Muscle layer of duodenum (tissue), 2 donors: ENCODE results near the gene CKS1B.

Experiments used
- H3K27ac ChIP-seq: one replicate; pipeline ENCODE4 v1.7.0; 2013; ENCODE audit warnings: mild to moderate bottlenecking, low read length
- H3K27me3 ChIP-seq: one replicate; pipeline ENCODE4 v1.7.0; 2013; ENCODE audit warnings: low read depth, mild to moderate bottlenecking, control low read depth, low read length
- H3K36me3 ChIP-seq, 2 donors: one replicate each; pipeline ENCODE4 v1.7.0; 2013; ENCODE audit warnings: low read length in 2 of 2, control low read depth in 1 of 2, mild to moderate bottlenecking in 1 of 2; ENCODE audit not compliant: insufficient read depth in 2 of 2, control insufficient read depth in 1 of 2
- H3K4me1 ChIP-seq, 2 donors: one replicate each; pipeline ENCODE4 v1.7.0; 2013; ENCODE audit warnings: low read length in 2 of 2, mild to moderate bottlenecking in 2 of 2, control low read depth in 1 of 2, moderate library complexity in 1 of 2; ENCODE audit not compliant: insufficient read depth in 2 of 2, control insufficient read depth in 1 of 2
- H3K4me3 ChIP-seq, 2 donors: one replicate each; pipeline ENCODE4 v1.7.0; 2013; ENCODE audit warnings: low read length in 2 of 2, low read depth in 1 of 2, mild to moderate bottlenecking in 1 of 2
- H3K9me3 ChIP-seq, 2 donors: one replicate each; pipeline ENCODE4 v1.7.0; 2013; ENCODE audit warnings: low read length in 2 of 2, control low read depth in 1 of 2, mild to moderate bottlenecking in 1 of 2; ENCODE audit not compliant: control insufficient read depth in 1 of 2
- donor health status: healthy.

The CKS1B gene

DNA sequence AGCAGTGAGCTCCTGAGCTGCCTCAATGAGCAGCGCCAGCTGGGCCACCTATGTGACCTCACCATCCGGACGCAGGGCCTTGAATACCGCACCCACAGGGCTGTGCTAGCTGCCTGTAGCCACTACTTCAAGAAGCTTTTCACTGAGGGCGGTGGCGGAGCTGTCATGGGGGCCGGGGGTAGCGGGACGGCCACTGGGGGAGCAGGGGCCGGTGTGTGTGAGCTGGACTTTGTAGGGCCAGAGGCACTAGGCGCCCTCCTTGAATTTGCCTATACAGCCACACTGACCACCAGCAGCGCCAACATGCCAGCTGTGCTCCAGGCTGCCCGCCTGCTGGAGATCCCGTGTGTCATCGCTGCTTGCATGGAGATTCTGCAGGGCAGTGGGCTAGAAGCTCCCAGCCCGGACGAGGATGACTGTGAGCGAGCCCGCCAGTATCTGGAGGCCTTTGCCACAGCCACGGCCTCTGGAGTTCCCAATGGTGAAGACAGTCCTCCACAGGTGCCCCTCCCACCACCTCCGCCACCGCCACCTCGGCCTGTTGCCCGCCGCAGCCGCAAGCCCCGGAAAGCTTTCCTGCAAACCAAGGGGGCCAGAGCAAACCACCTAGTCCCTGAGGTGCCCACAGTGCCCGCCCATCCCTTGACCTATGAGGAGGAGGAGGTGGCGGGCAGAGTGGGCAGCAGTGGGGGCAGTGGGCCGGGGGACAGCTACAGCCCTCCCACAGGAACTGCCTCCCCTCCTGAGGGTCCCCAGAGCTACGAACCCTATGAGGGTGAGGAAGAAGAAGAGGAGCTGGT is 40.4 kb downstream of the CKS1B start:
- no peak overlapping the region for H3K4me3 ChIP-seq
- H3K27me3 ChIP-seq: no peaks in the 10 kb centered on the region
- peaks cover 4 to 23% of the 10 kb centered on the region in 2 donors for H3K36me3 ChIP-seq
- no peaks in the 10 kb centered on the region for H3K9me3 ChIP-seq
- no peak overlapping the region for H3K27ac ChIP-seq
- H3K4me1 ChIP-seq: peaks cover 22 to 40% of the 10 kb centered on the region in 2 donors

DNA sequence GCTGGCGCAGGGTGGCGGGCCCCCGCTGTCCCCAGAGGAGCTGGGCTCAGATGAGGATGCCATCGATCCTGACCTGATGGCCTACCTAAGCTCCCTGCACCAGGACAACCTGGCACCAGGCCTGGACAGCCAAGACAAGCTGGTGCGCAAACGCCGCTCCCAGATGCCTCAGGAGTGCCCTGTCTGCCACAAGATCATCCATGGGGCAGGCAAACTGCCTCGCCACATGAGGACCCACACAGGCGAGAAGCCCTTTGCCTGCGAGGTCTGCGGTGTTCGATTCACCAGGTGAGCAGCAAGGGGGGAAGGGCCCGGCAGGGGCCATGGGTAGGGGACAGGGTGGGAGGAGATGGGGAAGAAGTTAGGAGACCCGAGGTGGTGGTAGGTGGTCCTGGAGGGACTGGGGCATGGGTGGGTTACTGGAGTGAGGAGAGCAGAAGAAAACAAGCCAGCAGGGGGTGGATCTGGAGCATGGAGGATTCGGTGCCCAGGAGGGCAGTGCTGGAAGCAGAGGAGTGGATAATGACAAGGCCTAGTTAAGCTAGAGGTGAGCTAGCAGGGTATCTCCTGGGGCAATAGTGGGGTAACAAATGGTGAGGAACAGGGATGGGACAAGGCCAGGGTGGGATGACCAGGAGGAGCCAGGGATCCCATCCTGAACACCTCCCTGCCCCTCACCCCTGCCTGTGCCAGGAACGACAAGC is 41.2 kb downstream of the CKS1B start:
- Histone ChIP-seq H3K4me1 (peaks cover 18 to 32% of the 10 kb centered on the region in 2 donors), H3K27me3 (no peaks in the 10 kb centered on the region), H3K36me3 (peaks cover 4 to 23% of the 10 kb centered on the region in 2 donors), H3K4me3 (no peak overlapping the region), H3K9me3 (no peaks in the 10 kb centered on the region), H3K27ac (no peak overlapping the region)

DNA sequence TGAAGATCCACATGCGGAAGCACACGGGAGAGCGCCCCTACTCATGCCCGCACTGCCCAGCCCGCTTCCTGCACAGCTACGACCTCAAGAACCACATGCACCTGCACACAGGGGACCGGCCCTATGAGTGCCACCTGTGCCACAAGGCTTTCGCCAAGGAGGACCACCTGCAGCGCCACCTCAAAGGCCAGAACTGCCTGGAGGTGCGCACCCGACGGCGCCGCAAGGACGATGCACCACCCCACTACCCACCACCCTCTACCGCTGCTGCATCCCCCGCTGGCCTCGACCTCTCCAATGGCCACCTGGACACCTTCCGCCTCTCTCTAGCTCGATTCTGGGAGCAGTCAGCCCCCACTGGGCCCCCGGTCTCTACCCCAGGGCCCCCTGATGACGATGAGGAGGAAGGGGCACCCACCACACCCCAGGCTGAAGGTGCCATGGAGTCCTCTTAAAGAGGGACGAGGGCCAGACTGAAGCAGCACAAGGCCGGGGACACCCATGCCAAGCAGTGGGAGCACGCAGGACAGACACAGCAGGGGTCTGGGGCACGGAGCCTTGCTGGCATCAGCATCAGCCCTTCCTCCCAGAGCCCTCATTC is 41.9 kb downstream of the CKS1B start:
- peaks cover 4 to 23% of the 10 kb centered on the region in 2 donors for H3K36me3 ChIP-seq
- H3K4me1 ChIP-seq: peaks cover 12 to 32% of the 10 kb centered on the region in 2 donors
- no peaks in the 10 kb centered on the region for H3K27me3 ChIP-seq
- no peaks in the 10 kb centered on the region for H3K9me3 ChIP-seq
- H3K4me3 ChIP-seq: peak overlapping the region in 1 of 2 donors; percentile 21
- peak overlapping the region; percentile 82 for H3K27ac ChIP-seq

- Histone ChIP-seq H3K9me3 (no peaks in the 10 kb centered on the region), H3K4me3 (peak overlapping the region; percentile 48 to 49), H3K27ac (peak overlapping the region; percentile 82), H3K36me3 (peaks cover 4 to 23% of the 10 kb centered on the region in 2 donors), H3K27me3 (no peaks in the 10 kb centered on the region), H3K4me1 (peaks cover 11 to 23% of the 10 kb centered on the region in 2 donors)
Observed at GRCh38 chr1:155017041-155017945, 42.8 kb downstream of the CKS1B start.

DNA sequence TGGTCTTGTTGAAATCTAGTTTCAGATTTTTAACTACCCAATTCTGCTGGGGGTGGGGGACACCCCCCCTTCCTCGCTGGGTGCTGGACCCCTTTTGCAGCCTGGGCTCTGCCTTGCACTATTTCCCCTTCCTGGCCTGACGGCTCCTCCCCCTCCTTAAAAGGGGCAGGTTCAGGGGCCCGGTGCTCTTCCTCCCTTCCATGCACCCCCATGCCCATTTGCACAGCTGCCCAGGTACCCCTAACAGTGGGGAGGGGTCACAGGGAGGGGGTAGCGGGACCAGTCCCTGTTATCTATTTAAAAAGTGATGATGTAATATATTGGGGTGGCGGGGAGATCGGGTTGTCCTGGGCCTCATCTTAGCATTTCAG is 43.5 kb downstream of the CKS1B start:
- Histone ChIP-seq H3K4me1 (peaks cover 8 to 19% of the 10 kb centered on the region in 2 donors), H3K4me3 (peak overlapping the region; percentile 48 to 49), H3K36me3 (peaks cover 4 to 23% of the 10 kb centered on the region in 2 donors), H3K27ac (peak overlapping the region; percentile 58), H3K27me3 (no peaks in the 10 kb centered on the region), H3K9me3 (no peaks in the 10 kb centered on the region)

- H3K27ac ChIP-seq: no peak overlapping the region
Observed at GRCh38 chr1:155018617-155019348, 44.3 kb downstream of the CKS1B start.

DNA sequence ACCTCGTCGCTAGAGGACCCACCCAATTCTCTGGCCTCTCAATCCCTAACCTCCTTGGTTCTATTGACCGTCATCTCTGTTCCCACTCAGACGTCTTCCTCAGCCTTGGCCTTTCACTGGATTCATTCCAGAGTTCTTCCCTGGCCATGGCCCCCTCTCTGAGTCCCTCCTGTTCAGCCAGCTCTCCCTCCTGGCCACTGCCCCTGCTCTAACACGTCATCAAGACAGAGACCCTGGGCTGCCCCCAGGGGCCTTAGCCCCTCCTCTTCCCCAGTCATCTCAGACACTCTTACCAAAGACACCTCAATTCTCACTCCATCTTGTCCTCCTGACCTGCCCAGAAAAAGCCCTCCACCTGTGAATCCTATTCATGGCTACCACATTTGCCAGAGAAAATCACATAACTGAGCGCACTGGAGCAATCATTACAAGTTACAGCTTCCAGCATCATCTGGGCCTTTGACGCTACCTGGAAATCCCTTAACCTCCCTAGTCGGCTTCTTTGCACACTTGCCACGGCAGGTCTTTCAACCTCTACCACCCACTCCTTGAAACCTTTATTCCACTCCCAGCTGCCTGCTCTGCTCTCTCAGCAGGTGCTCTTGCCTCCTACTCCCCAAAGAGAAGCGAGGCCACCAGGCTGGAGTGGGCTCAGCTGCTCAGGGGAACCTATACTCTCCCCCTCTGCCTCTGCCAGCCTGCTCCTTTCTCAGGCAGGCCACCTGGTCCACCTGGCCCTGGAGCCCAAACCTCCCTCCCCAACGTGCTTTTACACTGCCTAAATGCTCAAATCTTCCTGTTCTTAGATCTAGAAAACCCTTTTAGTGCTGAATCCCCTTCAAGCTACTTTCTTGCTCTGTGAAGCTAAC is 45.1 kb downstream of the CKS1B start:
- H3K4me1 ChIP-seq: peaks cover 4 to 19% of the 10 kb centered on the region in 2 donors
- H3K27me3 ChIP-seq: no peaks in the 10 kb centered on the region
- no peaks in the 10 kb centered on the region for H3K9me3 ChIP-seq
- no peak overlapping the region for H3K27ac ChIP-seq
- no peak overlapping the region for H3K4me3 ChIP-seq
- H3K36me3 ChIP-seq: peaks cover 4 to 17% of the 10 kb centered on the region in 2 donors

More at GRCh38 chr1:155018617-155019348, 44.3 kb downstream of the CKS1B start:
- Histone ChIP-seq H3K4me1 (peaks cover 4 to 19% of the 10 kb centered on the region in 2 donors), H3K27me3 (no peaks in the 10 kb centered on the region), H3K9me3 (no peaks in the 10 kb centered on the region), H3K36me3 (peaks cover 4 to 23% of the 10 kb centered on the region in 2 donors), H3K4me3 (no peak overlapping the region)

GRCh38 chr1:155022136-155022926 is 47.9 kb downstream of the CKS1B start:
- no peak overlapping the region for H3K27ac ChIP-seq

GRCh38 chr1:155022927-155023236 is 48.4 kb downstream of the CKS1B start:
- Histone ChIP-seq H3K9me3 (no peaks in the 10 kb centered on the region), H3K4me1 (peaks cover 0 to 4% of the 10 kb centered on the region in 2 donors), H3K27ac (no peak overlapping the region), H3K4me3 (no peak overlapping the region), H3K36me3 (no peaks in the 10 kb centered on the region), H3K27me3 (no peaks in the 10 kb centered on the region)

More at GRCh38 chr1:155022136-155022926, 47.9 kb downstream of the CKS1B start:
- Histone ChIP-seq H3K4me3 (no peak overlapping the region), H3K27me3 (no peaks in the 10 kb centered on the region), H3K36me3 (no peaks in the 10 kb centered on the region), H3K4me1 (peaks cover 0 to 9% of the 10 kb centered on the region in 2 donors), H3K9me3 (no peaks in the 10 kb centered on the region)
